ENCODE data around the gene RNMT. TPM values are rescaled to one million over a fixed set of nuclear protein-coding genes. Genes with fewer than 3 reads are reported as not detected.
"Not testable (repeated sequence)": the region's sequence is repeated elsewhere in the genome, so short reads cannot be mapped to it uniquely, and the experiment has no call there.

RNMT gene
- total RNA-seq, 1 experiment from 2014 or later, result 48.8 TPM

- Histone ChIP-seq H3K9me3 (ENCODE audit: insufficient read depth, low read depth) (no peaks in the 10 kb centered on the region), H4K20me1 (ENCODE audit: insufficient read depth) (0 out of 2 replicates have a peak, but pooled peaks cover 6% of the 10 kb centered on the region), H3K27ac (no peak overlapping the region), H3K4me2 (no peak overlapping the region), H3K36me3 (ENCODE audit: low read depth) (peaks cover 28% of the 10 kb centered on the region), H2AFZ (no peak overlapping the region), H3K4me1 (replicated peaks; ENCODE audit: insufficient read depth) (no peaks in the 10 kb centered on the region), H3K27me3 (ENCODE audit: insufficient read depth, low read depth) (no peaks in the 10 kb centered on the region), H3K79me2 (ENCODE audit: low read depth) (no peaks in the 10 kb centered on the region), H3K9me2 (ENCODE audit: insufficient read depth) (no peaks in the 10 kb centered on the region), H3K4me3 (no peak overlapping the region), H3F3A (ENCODE audit: insufficient read depth, low read depth) (no peaks in the 10 kb centered on the region)
- CTCF ChIA-PET, result no interaction called here
- no peak for DNase-seq
- no TSS peak for BruUV-seq (replicated peaks)
- POLR2A ChIA-PET (ENCODE audit: unreplicated experiment), result interaction anchor here (0.7 kb wide), 1 partner anchor 63 kb away, joined by 4 read pairs; no protein-coding TSS in a partner anchor
- intact Hi-C loops (cut with micrococcal nuclease; ENCODE audit: unreplicated experiment), result no loop called here
- TF ChIP-seq EZH2 (IDR thresholded peaks at IDR 0.05; ENCODE audit: low read depth) (no peak), CTCF (conservative IDR thresholded peaks at IDR 0.05) (no peak)
These were observed 20.2 kb downstream of the RNMT start for GRCh38 chr18:13746633-13747032.

- H3K4me3 ChIP-seq; intact Hi-C loops (cut with micrococcal nuclease; ENCODE audit: unreplicated experiment); H3K27ac ChIP-seq; H4K20me1 ChIP-seq (ENCODE audit: insufficient read depth); H3K27me3 ChIP-seq (ENCODE audit: insufficient read depth, low read depth); H3K4me1 ChIP-seq (replicated peaks; ENCODE audit: insufficient read depth); DNase-seq; H3K9me2 ChIP-seq (ENCODE audit: insufficient read depth); H3K4me2 ChIP-seq; CTCF ChIA-PET; H3K79me2 ChIP-seq (ENCODE audit: low read depth); H2AFZ ChIP-seq; BruUV-seq (replicated peaks); POLR2A ChIA-PET (ENCODE audit: unreplicated experiment); H3K9me3 ChIP-seq (ENCODE audit: insufficient read depth, low read depth); H3F3A ChIP-seq (ENCODE audit: insufficient read depth, low read depth): not testable (repeated sequence)
- peaks cover 46% of the 10 kb centered on the region for H3K36me3 ChIP-seq (ENCODE audit: low read depth)
These were observed 25.1 kb downstream of the RNMT start for GRCh38 chr18:13751599-13751998.

- no peaks in the 10 kb centered on the region for H3K79me2 ChIP-seq (ENCODE audit: low read depth)
- no peak for TF ChIP-seq EZH2 (IDR thresholded peaks at IDR 0.05; ENCODE audit: low read depth)
- TF ChIP-seq CTCF (conservative IDR thresholded peaks at IDR 0.05), result no peak
- H3K9me3 ChIP-seq (ENCODE audit: insufficient read depth, low read depth), result no peaks in the 10 kb centered on the region
- no peaks in the 10 kb centered on the region for H4K20me1 ChIP-seq (ENCODE audit: insufficient read depth)
- no peaks in the 10 kb centered on the region for H3F3A ChIP-seq (ENCODE audit: insufficient read depth, low read depth)
- intact Hi-C loops (cut with micrococcal nuclease; ENCODE audit: unreplicated experiment), result no loop called here
- H3K4me3 ChIP-seq, result no peak overlapping the region
- no peaks in the 10 kb centered on the region for H3K27me3 ChIP-seq (ENCODE audit: insufficient read depth, low read depth)
- no TSS peak for BruUV-seq (replicated peaks)
- no peaks in the 10 kb centered on the region for H3K4me1 ChIP-seq (replicated peaks; ENCODE audit: insufficient read depth)
- no peaks in the 10 kb centered on the region; the same call in 1 of the 2 replicates for H3K9me2 ChIP-seq (ENCODE audit: insufficient read depth)
- ChIA-PET CTCF (no interaction called here), POLR2A (ENCODE audit: unreplicated experiment) (no interaction called here)
- H2AFZ ChIP-seq, result no peak overlapping the region
- no peak for DNase-seq
- H3K27ac ChIP-seq, result no peak overlapping the region
- H3K4me2 ChIP-seq, result no peak overlapping the region
- H3K36me3 ChIP-seq (ENCODE audit: low read depth), result peaks cover 43% of the 10 kb centered on the region
These were observed 29.8 kb downstream of the RNMT start for GRCh38 chr18:13756261-13756660.

- ChIA-PET CTCF (no interaction called here), POLR2A (ENCODE audit: unreplicated experiment) (no interaction called here)
These were observed 30.2 kb downstream of the RNMT start for GRCh38 chr18:13756671-13757070.

More at GRCh38 chr18:13756671-13757070, 30.2 kb downstream of the RNMT start:
- Histone ChIP-seq H3K36me3 (ENCODE audit: low read depth) (peaks cover 43% of the 10 kb centered on the region), H3K27me3 (ENCODE audit: insufficient read depth, low read depth) (no peaks in the 10 kb centered on the region), H3K4me3 (no peak overlapping the region), H3K4me1 (replicated peaks; ENCODE audit: insufficient read depth) (no peaks in the 10 kb centered on the region), H2AFZ (no peak overlapping the region), H4K20me1 (ENCODE audit: insufficient read depth) (no peaks in the 10 kb centered on the region), H3K4me2 (no peak overlapping the region), H3K79me2 (ENCODE audit: low read depth) (no peaks in the 10 kb centered on the region), H3K9me2 (ENCODE audit: insufficient read depth) (no peaks in the 10 kb centered on the region; the same call in 1 of the 2 replicates), H3F3A (ENCODE audit: insufficient read depth, low read depth) (no peaks in the 10 kb centered on the region), H3K27ac (no peak overlapping the region), H3K9me3 (ENCODE audit: insufficient read depth, low read depth) (no peaks in the 10 kb centered on the region)
- intact Hi-C loops (cut with micrococcal nuclease; ENCODE audit: unreplicated experiment), result no loop called here
- no peak for TF ChIP-seq CTCF (conservative IDR thresholded peaks at IDR 0.05)
- no peak for TF ChIP-seq EZH2 (IDR thresholded peaks at IDR 0.05; ENCODE audit: low read depth)
- BruUV-seq (replicated peaks), result no TSS peak
- no peak for DNase-seq
